PC-9 (cell line): Measurements from ENCODE around the gene HLA-C.

Experiments
- CTCF ChIP-seq: fragments of 200-600 bp; sonication (generic); conservative IDR thresholded peaks from 2 replicates; pipeline ENCODE4 v1.6.1; 2017; ENCODE audit warnings: mixed run types, antibody characterized with exemption, mild to moderate bottlenecking, moderate library complexity
- EZH2 ChIP-seq: fragments of 200-600 bp; sonication (generic); IDR thresholded peaks from 2 replicates; pipeline ENCODE4 v1.8.0; 2017; ENCODE audit warnings: antibody characterized with exemption, low read depth

DNA sequence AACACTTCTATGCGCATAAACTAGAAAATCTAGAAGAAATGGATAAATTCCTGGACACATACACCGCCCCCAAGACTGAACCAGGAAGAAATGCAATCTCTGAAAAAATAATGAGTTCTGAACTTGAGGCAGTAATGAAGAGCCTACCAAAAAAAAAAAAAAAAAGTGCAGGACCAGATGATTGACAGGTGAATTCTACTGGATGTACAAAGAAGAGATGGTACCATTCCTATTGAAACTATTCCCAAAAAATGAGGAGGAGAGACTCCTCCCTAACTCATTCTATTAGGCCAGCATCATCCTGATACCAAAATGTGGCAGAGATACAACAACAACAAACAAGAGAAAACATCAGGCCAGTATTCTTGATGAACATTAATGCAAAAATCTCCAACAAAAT lies 22.7 kb downstream of the HLA-C start:
- TF ChIP-seq CTCF (no peak), EZH2 (no peak)
